Osteocyte (in vitro differentiated cells): ENCODE results near the gene INAFM2. TPM values are rescaled to one million over a fixed set of nuclear protein-coding genes. Genes with fewer than 3 reads are reported as not detected.

ENCODE experiments used
- DNase-seq: peaks from one replicate; pipeline ENCODE4 v3.0.0; 2021; ENCODE audit warnings: mixed read lengths; ENCODE audit not compliant: unreplicated experiment; ENCODE audit errors: extremely low spot score
- H3K27ac Mint-ChIP-seq: one replicate; pipeline ENCODE4 v1.8.0; 2021; ENCODE audit warnings: mild to moderate bottlenecking, mixed read lengths; ENCODE audit not compliant: unreplicated experiment
- H3K27me3 Mint-ChIP-seq: one replicate; pipeline ENCODE4 v1.8.0; 2021; ENCODE audit warnings: mixed read lengths; ENCODE audit not compliant: unreplicated experiment
- H3K36me3 Mint-ChIP-seq: one replicate; pipeline ENCODE4 v1.8.0; 2021; ENCODE audit warnings: mixed read lengths; ENCODE audit not compliant: unreplicated experiment
- H3K4me1 Mint-ChIP-seq: one replicate; pipeline ENCODE4 v1.8.0; 2021; ENCODE audit warnings: mixed read lengths; ENCODE audit not compliant: unreplicated experiment
- H3K4me3 Mint-ChIP-seq: one replicate; pipeline ENCODE4 v1.8.0; 2021; ENCODE audit warnings: mild to moderate bottlenecking, moderate library complexity, mixed read lengths; ENCODE audit not compliant: unreplicated experiment
- H3K9me3 Mint-ChIP-seq: one replicate; pipeline ENCODE4 v1.8.0; 2021; ENCODE audit warnings: mixed read lengths; ENCODE audit not compliant: unreplicated experiment
- total RNA-seq: library from RNA; stranded (reverse); gene quantifications from 2 replicates; pipeline ENCODE4 v1.2.1, GENCODE V29; 2021
- TF ChIP-seq, protein P1 (sequence below): fragments of 200-600 bp; sonication (generic); IDR thresholded peaks from 2 replicates; pipeline ENCODE4 v1.5.0; 2021; ENCODE audit warnings: antibody characterized with exemption, mild to moderate bottlenecking, moderate library complexity

INAFM2 gene
- total RNA-seq, 1 donor from 2014 or later: 69.0 TPM

DNA sequence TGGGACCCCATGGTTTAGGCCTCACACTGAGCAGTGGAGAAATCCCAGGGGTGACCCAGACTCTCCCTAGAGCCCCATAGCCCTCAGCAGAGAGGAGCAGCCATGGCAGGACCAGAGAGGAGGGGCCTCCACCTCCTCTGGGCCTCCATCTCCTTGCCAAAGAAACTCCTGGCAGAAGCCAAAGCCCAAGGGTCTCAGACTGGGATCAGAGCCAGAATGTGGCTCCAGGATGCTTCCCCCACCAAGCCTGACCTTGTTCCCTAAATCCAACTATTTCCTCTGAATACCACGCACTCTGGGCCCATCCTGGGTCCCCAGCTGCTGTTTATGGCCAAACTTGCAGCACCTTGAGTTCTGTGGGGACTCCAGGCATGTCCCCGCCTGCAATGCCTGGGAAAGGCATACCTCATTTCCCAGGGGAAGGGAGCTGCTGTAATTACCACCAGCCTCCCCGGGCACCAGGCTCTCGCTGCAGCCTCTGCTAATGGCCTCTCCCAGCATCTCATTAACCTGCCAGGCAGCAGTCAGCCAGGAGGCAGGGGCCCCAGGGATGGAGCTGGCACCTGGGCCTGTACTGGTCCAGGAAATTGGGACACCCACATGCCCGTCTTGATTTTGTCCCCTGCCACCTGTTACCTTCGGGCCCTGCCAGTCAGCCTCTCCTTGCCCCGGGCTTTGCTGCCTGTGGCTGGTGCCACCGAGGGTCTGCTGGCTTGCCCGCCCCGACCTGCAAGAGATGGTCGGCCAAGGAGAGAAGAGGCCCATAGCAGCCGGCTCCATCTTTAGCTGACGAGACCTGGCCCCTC is 12.6 kb downstream of the INAFM2 start:
- no peak for DNase-seq
- peaks cover 81% of the 10 kb centered on the region for H3K4me1 Mint-ChIP-seq
- H3K36me3 Mint-ChIP-seq: no peaks in the 10 kb centered on the region
- H3K27ac Mint-ChIP-seq: peak overlapping the region; percentile 80
- no peaks in the 10 kb centered on the region for H3K9me3 Mint-ChIP-seq
- TF ChIP-seq, protein P1, sequence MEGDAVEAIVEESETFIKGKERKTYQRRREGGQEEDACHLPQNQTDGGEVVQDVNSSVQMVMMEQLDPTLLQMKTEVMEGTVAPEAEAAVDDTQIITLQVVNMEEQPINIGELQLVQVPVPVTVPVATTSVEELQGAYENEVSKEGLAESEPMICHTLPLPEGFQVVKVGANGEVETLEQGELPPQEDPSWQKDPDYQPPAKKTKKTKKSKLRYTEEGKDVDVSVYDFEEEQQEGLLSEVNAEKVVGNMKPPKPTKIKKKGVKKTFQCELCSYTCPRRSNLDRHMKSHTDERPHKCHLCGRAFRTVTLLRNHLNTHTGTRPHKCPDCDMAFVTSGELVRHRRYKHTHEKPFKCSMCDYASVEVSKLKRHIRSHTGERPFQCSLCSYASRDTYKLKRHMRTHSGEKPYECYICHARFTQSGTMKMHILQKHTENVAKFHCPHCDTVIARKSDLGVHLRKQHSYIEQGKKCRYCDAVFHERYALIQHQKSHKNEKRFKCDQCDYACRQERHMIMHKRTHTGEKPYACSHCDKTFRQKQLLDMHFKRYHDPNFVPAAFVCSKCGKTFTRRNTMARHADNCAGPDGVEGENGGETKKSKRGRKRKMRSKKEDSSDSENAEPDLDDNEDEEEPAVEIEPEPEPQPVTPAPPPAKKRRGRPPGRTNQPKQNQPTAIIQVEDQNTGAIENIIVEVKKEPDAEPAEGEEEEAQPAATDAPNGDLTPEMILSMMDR: no peak
- peak overlapping the region; percentile 26 for H3K4me3 Mint-ChIP-seq
- no peaks in the 10 kb centered on the region for H3K27me3 Mint-ChIP-seq

DNA sequence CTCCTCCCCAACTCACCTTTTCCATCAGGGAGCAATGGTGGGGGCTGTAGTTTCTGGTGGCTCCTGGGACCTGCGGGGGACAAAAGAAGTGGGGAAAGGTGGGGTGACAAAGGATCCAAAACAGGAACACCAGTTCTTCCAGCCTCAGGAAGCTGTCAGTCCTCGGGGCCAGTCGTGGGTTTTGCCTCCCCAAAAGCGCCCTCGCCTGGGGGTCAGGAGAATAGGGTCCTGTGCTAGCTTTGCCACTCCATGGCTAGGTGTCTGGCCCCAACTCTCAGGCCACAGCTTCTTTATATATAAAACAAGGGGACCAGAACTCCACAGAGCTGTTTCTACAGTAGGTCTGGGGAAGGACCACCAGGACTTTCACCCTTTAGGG is 13.2 kb downstream of the INAFM2 start:
- Mint-ChIP-seq H3K27me3 (no peaks in the 10 kb centered on the region), H3K9me3 (no peaks in the 10 kb centered on the region), H3K36me3 (no peaks in the 10 kb centered on the region), H3K4me3 (no peak overlapping the region), H3K27ac (peak overlapping the region; percentile 80), H3K4me1 (peaks cover 87% of the 10 kb centered on the region)
- DNase-seq: no peak
- TF ChIP-seq, protein P1: peak; percentile 10

DNA sequence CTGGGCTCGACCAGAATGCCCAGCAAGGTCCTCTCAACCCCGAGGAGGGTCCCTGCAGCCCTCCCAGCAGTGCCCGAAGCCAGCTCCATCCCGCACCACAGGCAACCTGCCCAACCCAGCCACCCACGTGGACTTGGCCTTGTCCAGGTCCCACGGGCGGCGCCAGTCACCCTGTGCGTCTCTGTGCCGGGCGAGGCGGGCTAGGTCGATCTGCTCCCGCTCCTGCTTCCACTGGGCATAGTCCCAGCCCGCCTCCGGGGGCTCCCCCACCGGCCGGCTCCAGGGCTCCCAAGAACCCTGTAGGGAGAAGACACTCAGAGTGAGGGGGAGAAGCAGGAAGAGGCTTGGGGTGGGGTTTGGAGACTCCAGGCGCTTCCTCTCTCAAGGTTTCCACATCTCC is 14.1 kb downstream of the INAFM2 start:
- DNase-seq: no peak
- no peaks in the 10 kb centered on the region for H3K27me3 Mint-ChIP-seq
- H3K36me3 Mint-ChIP-seq: no peaks in the 10 kb centered on the region
- H3K27ac Mint-ChIP-seq: peak overlapping the region; percentile 97
- no peak overlapping the region for H3K4me3 Mint-ChIP-seq
- H3K4me1 Mint-ChIP-seq: peaks cover 91% of the 10 kb centered on the region
- TF ChIP-seq, protein P1: no peak
- H3K9me3 Mint-ChIP-seq: no peaks in the 10 kb centered on the region

DNA sequence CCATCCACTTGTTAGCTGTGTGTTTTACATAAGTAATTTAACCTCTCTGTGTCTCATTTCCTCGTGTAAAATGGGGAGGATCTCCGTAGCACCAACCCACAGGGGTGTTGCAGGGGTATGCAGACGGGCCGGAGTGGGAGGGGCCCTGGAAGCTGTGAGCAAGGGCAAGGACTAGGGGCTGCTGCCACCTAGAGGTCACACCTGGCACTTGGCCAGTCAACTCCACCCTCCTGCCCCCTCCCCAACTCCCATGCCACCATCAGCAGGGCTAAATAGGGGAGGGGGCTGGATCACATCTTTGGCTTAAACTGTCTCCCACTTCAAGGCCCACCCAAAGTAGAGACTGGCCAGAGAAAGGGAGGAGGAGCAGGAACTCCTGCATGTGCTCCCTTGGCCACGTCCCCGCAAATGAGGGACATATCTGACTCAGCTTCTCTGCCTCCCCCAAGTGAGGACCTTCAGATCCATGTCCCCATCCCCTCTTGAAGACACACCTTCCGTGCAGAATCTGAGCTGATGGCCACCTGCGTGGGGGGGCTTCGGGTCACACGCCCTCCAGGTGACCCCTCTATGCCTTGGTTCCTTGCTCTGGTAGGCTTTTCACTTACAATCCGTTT is 14.7 kb downstream of the INAFM2 start:
- TF ChIP-seq, protein P1: peak; percentile 95
- Mint-ChIP-seq H3K27ac (peak overlapping the region; percentile 97), H3K27me3 (no peaks in the 10 kb centered on the region), H3K4me3 (no peak overlapping the region), H3K4me1 (peaks cover 90% of the 10 kb centered on the region), H3K9me3 (no peaks in the 10 kb centered on the region), H3K36me3 (no peaks in the 10 kb centered on the region)
- no peak for DNase-seq

DNA sequence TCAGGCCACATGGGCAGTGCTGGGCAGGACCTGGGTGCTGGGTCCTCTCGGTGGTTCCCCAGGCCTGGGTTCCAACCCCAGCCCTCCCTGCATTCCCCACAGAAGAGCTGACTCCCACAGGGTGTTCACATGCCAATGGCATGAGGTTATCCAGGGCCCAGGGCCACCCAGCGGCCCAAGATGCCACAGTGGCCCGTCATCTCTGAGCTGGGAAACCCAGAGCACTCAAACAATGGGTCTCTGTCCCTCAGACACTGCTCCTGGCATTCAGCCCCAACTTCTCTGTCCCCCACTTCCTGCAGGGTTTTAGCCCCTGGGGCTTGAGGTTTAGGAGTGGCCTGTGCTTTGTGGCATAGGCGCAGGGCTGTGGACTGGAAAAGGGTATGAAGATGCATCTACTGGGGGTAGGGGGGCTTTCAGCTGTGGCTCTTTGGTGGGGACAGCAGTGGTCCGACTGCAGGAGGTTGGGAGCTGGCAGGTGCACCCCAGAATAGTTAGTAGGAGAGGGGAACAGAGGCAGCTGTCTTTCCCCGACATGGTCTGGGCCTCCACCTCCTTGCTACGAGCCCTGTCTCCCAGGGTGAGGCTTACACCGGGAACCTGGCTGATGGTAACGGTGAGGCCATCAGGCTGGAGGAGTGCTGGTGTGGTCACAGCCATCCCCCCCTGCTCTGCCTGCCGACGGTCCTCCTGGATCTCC is 15.6 kb downstream of the INAFM2 start:
- Mint-ChIP-seq H3K27me3 (no peaks in the 10 kb centered on the region), H3K4me3 (peak overlapping the region; percentile 68), H3K9me3 (no peaks in the 10 kb centered on the region), H3K4me1 (peaks cover 90% of the 10 kb centered on the region), H3K36me3 (no peaks in the 10 kb centered on the region), H3K27ac (peak overlapping the region; percentile 97)
- no peak for DNase-seq
- TF ChIP-seq, protein P1: no peak
